HG03066 (cell line): ENCODE results near the gene PDE7B.

Experiments
- ATAC-seq: cut with Tn5 transposase; IDR thresholded peaks from one replicate; pipeline ENCODE4 v1.9.1; 2021; ENCODE audit warnings: low read depth; ENCODE audit not compliant: unreplicated experiment

Gene PDE7B

DNA sequence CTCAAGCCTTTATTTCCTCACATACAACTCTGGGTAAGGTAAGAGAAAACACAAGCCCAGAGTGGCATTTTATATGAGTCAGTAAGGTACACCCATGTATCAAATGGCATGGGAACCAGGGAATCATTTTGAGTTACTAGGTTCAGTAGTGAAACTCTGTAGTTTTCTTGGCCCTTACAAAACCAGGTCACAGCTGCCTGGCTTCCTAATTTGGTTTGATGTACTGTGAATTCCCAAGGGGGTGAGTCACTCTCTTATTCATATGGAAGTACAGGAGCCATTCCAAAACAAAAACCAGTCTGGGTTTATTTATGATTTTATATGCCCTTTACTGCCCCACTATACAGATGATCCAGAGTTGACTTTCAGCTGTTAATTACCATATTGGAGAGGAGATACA lies 70.7 kb downstream of the PDE7B start:
- no peak for ATAC-seq

DNA sequence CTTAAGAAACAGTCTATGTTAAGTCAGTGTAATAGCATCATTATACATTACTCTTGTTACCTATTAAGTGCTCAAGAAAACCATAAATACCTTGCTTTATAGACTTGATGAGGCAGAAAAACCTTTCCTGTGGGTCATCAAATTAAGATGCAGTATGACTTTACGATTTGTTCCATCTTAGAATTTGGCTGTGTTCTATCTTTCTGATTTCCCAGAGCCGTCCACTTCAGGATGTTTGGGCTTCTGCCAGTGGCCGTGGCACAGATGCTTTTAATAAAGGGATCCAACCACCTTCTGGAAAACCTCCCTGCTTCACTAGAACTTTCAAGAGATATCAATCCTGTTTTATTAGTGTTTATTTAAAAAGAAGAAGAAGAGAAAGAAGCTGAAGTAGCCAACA lies 71.2 kb downstream of the PDE7B start:
- ATAC-seq, result no peak

DNA sequence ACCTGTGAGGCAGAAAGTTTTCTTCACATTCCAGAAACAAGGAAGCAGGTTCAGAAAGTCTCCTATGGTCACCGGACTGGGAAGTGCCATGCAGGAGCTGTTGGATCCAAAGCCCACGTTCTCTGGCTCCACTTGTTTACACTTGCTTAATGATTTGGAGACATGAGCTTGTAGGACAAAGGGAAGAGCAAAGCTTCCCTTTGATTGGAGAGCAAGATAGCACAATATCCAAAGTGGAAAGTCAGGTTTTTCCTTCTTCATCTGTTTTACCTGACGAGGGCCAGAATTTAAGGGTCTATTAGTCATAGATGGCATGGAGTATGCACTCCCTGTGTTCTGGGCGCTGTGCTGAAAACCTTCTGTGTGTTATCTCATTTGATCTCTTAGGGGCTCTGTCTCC lies 81.2 kb downstream of the PDE7B start:
- no peak for ATAC-seq

DNA sequence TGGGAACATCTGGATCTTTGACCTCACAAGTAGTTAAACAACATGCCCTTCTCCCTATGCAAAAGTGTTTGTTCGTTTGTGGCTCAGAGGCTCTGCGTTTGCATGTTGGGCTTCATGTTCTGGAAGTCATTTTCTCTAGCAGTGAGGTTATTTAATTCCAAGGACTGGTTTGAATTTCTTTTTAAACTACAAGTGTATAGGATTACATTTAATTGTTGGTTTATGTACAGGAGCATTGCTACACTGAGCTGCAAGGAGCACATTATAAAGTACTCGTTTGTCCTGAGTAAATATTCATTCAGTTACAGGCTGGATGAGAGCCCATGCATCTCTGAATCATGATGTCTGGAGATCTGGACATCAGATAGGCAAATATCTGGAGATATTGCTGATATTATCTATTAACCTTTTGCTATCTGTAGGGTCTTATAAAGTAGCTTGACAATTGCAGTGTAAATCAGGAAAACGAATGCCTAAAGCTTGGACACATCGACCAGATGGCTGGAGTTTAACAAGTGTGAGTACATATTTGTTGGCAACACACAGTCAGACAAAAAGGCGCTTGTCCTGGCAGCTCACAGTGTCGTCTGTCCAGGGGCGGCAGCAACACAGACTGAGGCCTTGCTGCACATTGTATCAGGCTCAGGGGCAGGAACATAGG lies 84.6 kb downstream of the PDE7B start:
- ATAC-seq, result no peak

DNA sequence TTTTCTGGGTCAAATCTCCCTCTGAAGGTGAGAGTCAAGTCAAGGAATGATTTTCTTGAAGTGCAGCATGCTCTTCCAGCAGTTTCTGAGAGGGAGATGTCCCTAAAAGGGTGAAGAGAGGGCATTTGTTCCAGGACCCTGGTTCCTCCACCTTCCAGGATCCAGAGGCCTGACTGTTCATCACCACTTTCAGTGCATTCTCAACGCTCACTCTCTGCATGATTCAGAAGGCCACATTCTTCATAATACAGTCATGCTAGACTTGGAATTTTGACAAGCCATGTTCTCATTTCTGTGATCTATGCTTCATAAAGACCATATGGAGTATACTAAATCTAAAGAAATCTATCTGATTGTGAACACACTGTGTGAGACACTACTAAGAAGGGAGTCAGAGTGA lies 85.1 kb downstream of the PDE7B start:
- no peak for ATAC-seq

DNA sequence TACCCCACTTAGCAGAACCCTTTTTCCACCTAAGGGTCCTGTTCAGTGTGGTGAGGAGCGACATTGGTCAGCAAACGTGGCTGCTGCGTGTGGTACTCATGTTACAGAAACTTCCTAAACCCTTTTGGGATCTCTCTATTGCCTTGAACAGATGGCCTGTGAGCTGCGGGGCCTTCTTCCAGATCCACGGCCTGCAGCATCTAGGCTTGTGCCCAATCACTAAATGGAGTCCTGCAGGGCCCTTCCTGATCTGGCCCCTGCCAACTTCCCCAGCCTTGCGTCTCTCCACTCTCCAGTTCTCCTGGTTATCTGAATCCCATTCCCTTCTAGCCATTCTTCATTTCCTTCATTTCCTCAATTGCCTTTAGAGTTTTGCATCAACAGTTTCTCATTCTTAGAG lies 85.6 kb downstream of the PDE7B start:
- ATAC-seq, result no peak

DNA sequence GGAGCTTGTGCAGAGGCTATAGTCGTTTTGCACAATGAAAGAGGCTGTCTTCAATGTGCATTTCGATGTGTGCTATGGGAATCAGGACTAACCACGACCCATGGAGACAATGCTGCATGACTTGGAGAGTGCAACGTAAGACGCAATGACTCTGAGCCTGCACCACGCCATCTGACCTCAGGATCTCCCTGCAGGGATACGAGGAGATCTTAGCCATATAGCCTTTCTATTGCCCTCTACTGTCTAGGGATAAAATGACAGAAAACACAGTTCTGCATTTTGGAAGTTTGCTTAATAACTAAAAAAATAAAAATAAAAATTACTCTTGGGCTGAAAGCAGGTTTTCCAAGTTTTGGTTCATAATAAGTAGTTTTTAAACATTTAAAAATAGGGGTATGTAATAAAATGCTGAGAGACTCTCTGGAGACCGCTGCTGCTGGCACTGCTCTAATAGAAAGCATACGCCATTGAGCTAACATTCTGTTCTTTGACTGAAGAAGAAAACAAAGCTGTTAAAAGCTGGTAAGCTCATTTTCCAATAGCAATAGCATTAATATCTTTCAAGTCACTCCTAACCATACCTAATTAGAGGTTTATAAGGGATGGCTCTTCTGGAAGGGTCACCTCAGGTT lies 87.2 kb downstream of the PDE7B start:
- ATAC-seq, result no peak

DNA sequence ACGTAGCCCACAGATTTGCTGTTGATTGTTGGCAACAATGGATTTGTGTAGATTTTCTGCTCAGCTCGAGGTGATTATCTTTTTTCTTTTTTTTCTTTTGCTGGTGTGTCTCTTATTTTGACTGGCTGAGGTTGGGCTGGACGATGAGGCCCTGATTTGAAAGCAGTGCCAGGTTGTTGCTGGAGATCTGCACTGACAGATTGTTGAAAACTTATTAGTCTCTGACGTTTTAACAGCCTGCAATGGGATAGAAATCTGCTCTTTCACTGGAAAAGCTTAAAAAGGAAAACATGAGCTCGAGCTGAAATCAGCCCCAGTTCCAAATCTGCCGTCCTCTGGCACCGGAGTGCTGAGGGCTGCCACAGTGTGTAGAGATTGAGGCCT lies 87.7 kb downstream of the PDE7B start:
- no peak for ATAC-seq

DNA sequence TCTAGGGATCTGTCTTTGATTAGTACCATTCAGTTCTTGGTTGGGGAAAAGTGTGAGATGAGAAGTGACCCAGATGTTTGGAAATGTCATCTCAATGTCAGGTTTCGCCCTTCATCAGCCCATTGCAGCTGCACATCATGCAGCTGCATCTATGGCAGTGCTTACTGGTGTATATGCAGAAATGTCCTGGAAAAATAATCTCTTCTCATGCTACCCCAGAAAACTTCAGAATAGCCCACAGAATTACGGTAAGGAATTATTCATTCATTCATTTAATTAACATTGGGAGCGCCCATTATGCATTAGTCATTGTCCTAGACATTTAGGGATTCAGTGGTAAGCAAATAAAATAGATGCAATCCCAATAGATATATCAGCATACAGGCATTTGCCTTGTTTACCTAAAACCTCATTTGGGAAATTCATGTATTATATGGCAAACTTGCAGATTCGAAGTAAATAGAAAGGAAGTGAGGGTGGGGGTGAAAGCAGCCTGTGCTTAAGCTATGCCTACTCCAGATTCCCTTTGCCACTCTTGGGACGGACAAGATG lies 89.2 kb downstream of the PDE7B start:
- ATAC-seq, result no peak

DNA sequence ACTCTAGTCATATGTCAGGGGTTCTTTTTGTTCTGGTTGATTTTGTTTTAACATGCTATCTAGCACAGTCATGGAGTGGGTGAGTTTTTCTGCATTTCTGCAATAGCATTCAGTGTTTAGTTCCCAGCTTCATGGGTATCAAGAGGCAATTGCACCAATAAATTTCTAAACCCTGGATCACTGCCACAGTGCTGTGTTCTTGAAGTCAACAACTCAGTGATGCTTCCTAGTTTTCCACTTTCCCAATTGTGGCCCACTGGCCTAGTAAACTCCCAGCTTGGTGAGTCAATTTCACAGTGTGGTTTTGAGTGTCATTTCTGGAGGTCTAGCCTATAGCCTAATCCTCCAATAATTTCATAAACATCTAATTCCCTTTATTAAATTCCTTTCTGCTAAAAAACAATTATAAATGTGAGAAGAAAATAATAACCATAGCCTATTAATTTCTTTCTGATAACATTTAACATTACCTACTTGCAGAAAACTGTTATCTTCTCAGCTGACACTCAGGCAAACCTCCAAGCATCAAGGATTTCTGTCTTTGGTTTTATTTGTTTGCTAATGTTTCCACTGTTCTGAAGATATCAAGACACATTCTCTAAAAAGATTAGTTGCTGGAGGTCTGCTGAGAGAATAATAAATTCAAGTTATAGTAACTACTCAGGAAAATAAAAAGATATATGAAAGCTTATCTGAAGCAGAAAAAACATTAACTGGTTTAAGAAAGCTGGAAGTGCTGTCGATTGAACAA lies 89.9 kb downstream of the PDE7B start:
- ATAC-seq, result no peak

DNA sequence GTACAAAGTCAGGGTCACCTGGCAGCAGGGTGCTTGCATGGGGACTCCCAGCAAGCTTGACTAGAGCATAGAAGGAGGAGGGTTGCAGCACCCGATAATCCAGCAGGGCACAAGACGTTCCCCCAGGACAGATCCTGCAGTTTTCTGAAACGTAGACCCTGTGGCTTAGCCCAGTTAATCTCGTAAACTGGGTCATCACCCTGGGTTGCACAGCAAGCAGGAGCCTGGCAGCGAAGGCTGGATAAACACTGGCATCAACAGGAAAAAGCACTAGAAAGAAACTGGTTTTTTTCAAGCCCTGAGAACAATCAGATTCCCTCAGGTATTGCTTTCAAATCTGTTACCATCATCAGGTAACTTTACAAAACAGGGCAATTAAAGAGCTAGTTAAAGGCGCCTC lies 92.6 kb downstream of the PDE7B start:
- no peak for ATAC-seq

DNA sequence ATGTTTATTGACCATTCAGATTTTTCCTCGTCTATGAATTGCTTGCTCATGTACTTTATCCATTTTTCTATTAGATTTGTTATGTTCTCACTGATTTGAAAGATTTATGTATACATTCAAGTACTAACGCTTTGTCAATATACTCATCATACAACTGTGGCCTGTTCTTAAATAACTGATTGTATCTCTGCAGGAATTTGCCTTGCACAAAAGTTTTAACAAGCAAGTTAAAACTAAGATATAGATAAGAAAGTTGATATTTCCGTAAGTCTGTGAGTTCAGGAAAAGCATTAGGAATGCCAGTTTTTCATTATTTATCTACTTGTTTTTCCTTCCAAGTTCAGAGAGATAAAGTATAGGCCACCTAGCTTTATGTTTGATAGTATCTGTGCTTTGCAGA lies 95.2 kb downstream of the PDE7B start:
- ATAC-seq, result no peak

DNA sequence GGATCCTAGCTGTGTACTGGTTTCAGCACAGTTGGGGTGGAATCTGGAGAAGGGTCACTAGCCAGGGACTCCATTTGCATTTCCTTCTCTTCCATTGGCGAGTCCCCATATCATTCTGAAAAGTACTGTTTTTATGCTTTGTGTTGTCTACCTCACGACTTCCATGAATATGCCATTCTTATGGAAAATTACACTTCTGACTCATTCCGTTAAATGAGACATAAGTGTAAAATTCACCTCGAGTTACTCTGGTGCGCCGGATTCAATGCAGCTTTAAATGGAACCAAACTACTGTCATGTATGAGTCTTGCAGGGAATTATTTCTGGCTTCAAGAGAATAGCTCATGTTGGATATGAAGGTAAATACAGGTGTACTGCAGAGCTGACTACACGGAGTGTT lies 99.2 kb downstream of the PDE7B start:
- ATAC-seq, result no peak

DNA sequence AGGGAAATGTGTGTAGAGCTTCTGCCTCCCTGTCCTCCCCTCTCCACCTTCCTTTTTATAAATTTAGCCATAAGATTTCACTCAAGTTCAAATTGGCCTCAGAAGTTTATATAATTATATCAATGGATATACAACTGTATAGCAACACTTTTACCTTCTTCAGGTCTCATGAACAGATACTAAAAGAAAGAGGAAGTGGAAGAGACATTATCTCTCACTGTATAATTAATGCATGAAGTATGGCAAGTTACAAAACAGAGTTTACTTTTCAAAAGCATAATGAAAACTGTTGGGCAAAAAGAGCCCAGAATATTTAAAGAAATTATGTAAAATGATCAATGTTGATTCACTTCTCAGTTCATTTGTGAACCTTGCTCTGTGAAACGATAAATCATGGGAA lies 99.7 kb downstream of the PDE7B start:
- no peak for ATAC-seq

DNA sequence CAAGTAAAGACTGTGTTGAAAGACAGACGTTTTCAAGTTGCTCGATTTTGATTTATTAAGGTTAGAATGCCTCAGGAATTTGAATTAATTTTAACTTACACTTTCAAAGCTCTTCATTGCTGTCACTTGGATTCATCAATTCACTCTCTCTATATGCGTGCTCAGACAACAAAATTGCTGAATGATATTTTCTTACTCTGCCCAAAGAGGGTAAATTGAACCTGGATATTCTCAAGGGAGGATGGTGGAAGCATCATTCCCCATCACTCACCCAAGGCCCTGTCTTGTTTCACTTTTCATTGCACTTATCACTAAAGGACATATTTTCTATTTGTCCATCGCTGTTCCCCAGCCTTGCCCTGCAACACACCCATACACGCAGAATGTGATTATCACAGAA lies 102.3 kb downstream of the PDE7B start:
- no peak for ATAC-seq

DNA sequence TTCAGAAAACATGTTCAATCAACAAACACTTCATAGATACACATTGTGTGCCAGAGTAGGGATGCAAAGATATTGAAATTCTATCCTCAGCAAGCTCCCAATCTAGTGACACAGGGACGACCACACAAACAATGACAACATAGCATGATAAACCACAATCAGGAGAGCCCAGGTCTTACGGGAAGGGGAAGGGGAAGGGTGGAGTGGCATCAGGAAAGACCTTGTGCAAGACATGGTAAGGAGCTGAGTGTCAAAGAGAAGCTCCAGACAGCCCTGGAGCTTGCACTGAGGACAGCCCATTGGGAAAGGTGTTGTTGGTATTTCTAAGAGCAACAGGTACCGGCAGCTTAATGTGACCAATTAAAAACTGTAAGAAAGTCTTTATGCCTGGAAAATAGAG lies 103.6 kb downstream of the PDE7B start:
- ATAC-seq, result no peak

DNA sequence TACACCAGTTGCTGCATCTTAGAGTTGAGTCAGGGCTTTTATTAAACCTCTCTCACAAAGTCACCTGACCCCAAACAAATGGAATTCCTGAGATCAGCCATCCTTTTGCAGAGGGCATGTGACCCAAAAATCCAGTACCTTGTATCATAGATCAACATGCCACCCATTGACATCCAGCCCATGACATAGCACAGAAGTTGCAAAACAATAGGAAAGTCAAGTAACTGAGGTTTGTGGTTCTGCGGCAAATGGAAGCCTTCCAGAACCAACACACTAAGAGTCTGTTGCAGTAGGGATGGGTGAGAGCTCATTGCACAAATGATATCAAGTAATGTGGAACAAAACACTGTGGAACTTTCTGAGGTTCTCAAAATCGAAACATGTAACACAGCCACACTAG lies 111.2 kb downstream of the PDE7B start:
- ATAC-seq, result no peak

DNA sequence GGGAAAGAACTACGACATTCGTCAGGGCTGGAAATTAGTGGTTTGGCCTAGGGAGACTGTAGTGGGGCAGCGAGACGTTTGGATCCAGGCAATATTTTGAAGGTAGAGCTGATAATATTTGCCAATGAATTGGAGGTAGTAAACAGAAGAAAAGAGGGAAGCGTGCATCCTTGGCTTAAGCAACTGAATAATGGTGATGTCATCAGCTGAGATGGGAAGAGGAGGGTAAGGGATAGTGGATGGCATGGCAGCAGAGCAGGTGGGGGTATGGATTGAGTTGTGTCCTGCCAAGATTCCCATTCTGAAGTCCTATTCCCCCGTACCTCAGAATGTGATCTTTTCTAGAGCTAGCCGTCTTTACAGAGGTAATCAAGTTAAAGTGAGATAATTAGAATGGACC lies 119.2 kb downstream of the PDE7B start:
- ATAC-seq, result no peak

DNA sequence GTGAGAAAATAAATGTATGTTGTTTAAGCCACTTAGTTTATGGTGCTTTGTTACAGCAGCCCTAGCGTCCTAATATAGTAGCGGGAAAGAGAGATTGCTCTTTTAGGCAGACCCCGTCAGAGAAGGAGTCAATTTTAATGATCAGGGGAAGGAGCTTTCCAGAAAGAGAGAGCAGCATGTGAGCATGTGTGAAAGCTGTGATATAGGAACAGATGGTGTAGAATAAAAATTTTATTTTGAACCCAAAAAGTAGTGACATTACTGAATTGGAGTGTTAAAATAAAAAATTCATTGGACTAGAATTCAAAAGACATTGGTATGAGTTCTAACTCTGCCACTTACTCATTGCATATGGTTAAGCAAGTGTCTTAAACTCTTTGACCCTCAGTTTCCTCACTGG lies 119.8 kb downstream of the PDE7B start:
- ATAC-seq, result no peak

DNA sequence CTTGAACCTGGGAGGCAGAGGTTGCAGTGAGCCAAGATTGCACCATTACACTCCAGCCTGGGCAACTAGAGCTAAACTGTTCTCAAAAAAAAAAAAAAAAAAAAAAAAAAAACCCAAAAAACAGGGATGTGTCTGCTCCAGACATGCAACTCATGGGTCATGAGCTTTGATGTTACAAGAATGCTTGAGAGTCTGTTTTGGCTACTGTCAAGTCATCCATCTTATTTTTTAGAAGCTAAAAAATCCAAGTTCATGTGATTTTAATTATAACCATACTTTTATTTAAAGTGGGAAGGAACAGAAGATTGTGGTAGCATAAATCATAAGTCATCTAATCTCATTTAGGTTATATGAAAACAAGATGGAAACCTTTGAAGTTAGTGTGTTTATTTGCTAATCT lies 120.6 kb downstream of the PDE7B start:
- no peak for ATAC-seq

DNA sequence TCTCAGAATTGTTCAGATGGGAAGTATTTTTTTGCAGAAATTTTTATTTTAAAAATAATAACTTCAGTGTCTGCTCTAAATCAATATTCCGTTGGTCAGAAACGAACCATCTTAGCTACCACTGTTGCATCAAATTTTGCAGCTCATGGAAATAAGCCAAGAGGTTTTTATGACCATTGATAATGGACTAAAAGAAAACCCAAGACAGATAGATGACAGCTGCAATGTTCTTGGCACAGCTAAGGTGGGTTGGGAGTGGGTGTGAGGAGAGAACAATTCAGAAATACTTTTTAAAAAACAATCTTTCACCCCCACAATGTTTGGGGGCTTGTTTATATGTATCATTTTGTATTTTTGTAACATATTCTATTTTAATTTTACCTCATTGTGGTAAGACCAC lies 121.1 kb downstream of the PDE7B start:
- ATAC-seq, result no peak

DNA sequence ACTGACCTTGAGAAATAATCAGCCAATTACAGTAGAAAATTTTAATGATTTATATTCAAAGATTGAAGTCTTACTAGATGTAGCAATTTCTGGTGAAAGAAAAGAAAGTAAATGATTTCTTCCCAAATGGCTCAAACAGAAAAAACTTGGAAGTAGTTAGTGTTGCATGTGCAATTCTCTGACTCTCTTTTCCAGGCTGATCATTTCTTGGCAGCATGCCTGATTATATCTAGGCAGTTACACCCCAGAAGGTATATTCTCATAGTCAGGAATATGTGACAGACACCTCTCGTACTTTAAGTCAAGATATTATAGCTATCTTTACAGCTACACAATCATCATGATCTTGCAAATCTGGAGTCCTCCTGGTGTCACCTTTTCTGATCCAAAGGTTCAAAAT lies 122.9 kb downstream of the PDE7B start:
- no peak for ATAC-seq
